Natural killer cell treated with Interleukin-12 subunit alpha and Interleukin-12 subunit beta and Interleukin-15 and Interleukin-18, amount 100 ng/mL, for 72 hours (primary cell): ENCODE results near the gene STN1. TPM values are rescaled to one million over a fixed set of nuclear protein-coding genes. Genes with fewer than 3 reads are reported as not detected.

ENCODE experiments used
- ATAC-seq, 2 donors: fragments of 150-1000 bp; cut with Tn5 transposase in 1 of 2; sonication (Bioruptor Pico), chemical (Tn5 transposase) in 1 of 2; 2 replicates each; pipeline ENCODE4 v1.10.0; 2021
- DNase-seq: peaks from one replicate; pipeline ENCODE4 v3.0.0; 2022; ENCODE audit warnings: low spot score
- H3K27ac Mint-ChIP-seq, 2 donors: 1 replicate in 1 of 2; 2 replicates in 1 of 2; pipeline ENCODE4 v1.8.0; 2022; ENCODE audit warnings: mixed read lengths in 2 of 2, mild to moderate bottlenecking in 1 of 2, moderate library complexity in 1 of 2
- H3K27me3 Mint-ChIP-seq, 2 donors: 1 replicate in 1 of 2; 2 replicates in 1 of 2; pipeline ENCODE4 v1.8.0; 2022; ENCODE audit warnings: mixed read lengths in 2 of 2
- H3K36me3 Mint-ChIP-seq: one replicate; pipeline ENCODE4 v1.8.0; 2022; ENCODE audit warnings: mixed read lengths
- H3K4me1 Mint-ChIP-seq, 2 donors: 1 replicate in 1 of 2; 2 replicates in 1 of 2; pipeline ENCODE4 v1.8.0; 2022; ENCODE audit warnings: low read depth in 2 of 2, mixed read lengths in 2 of 2, mild to moderate bottlenecking in 1 of 2
- H3K4me3 Mint-ChIP-seq: one replicate; pipeline ENCODE4 v1.8.0; 2022; ENCODE audit warnings: mixed read lengths
- H3K9me3 Mint-ChIP-seq: 2 replicates; pipeline ENCODE4 v1.8.0; 2022; ENCODE audit warnings: mixed read lengths
- total RNA-seq, 2 donors: library from RNA; stranded (reverse); gene quantifications; one replicate each; pipeline ENCODE4 v1.2.3, GENCODE V29; 2022

STN1 gene
- total RNA-seq, 2 donors from 2014 or later = 11.4 to 14.5 TPM

GRCh38 chr10:103896225-103896624 lies 21.8 kb downstream of the STN1 start:
- Mint-ChIP-seq H3K4me1 (peaks cover 28 to 41% of the 10 kb centered on the region in 2 donors), H3K4me3 (no peak overlapping the region), H3K27me3 (no peaks in the 10 kb centered on the region), H3K9me3 (no peaks in the 10 kb centered on the region), H3K27ac (peak overlapping the region; percentile 93 to 95), H3K36me3 (peaks cover 9% of the 10 kb centered on the region)
- ATAC-seq = no peak
- DNase-seq = no peak

- peak in 1 of 2 donors; percentile 70 for ATAC-seq
- Mint-ChIP-seq H3K27ac (peak overlapping the region; percentile 93 to 95), H3K9me3 (no peaks in the 10 kb centered on the region), H3K4me3 (peak overlapping the region; percentile 40), H3K36me3 (peaks cover 9% of the 10 kb centered on the region), H3K27me3 (no peaks in the 10 kb centered on the region), H3K4me1 (peaks cover 22 to 35% of the 10 kb centered on the region in 2 donors)
- DNase-seq = no peak
These were observed 22.4 kb downstream of the STN1 start for GRCh38 chr10:103895411-103896186.

- peaks cover 23 to 34% of the 10 kb centered on the region in 2 donors for H3K4me1 Mint-ChIP-seq
These were observed 23.5 kb downstream of the STN1 start for GRCh38 chr10:103894441-103894864.

GRCh38 chr10:103893817-103894216 lies 24.2 kb downstream of the STN1 start:
- no peak for DNase-seq
- Mint-ChIP-seq H3K4me3 (no peak overlapping the region), H3K4me1 (peaks cover 27 to 37% of the 10 kb centered on the region in 2 donors), H3K36me3 (peaks cover 4% of the 10 kb centered on the region), H3K9me3 (no peaks in the 10 kb centered on the region), H3K27me3 (no peaks in the 10 kb centered on the region), H3K27ac (peak overlapping the region; percentile 93 to 95)
- ATAC-seq = no peak

More at GRCh38 chr10:103894441-103894864, 23.5 kb downstream of the STN1 start:
- Mint-ChIP-seq H3K27ac (peak overlapping the region; percentile 93 to 95), H3K9me3 (no peaks in the 10 kb centered on the region), H3K36me3 (peaks cover 4% of the 10 kb centered on the region), H3K4me3 (peak overlapping the region; percentile 40), H3K27me3 (no peaks in the 10 kb centered on the region)
- DNase-seq (no peak), ATAC-seq (no peak)

- no peak for DNase-seq
- peaks cover 31 to 43% of the 10 kb centered on the region in 2 donors for H3K4me1 Mint-ChIP-seq
- H3K36me3 Mint-ChIP-seq = no peaks in the 10 kb centered on the region
- no peaks in the 10 kb centered on the region for H3K27me3 Mint-ChIP-seq
- ATAC-seq = no peak
- no peak overlapping the region for H3K4me3 Mint-ChIP-seq
- H3K9me3 Mint-ChIP-seq = no peaks in the 10 kb centered on the region
- H3K27ac Mint-ChIP-seq = no peak overlapping the region
These were observed 25.8 kb downstream of the STN1 start for GRCh38 chr10:103892181-103892580.

GRCh38 chr10:103890688-103891087 lies 27.3 kb downstream of the STN1 start:
- ATAC-seq = no peak
- H3K4me3 Mint-ChIP-seq = no peak overlapping the region
- no peaks in the 10 kb centered on the region for H3K36me3 Mint-ChIP-seq
- no peaks in the 10 kb centered on the region for H3K9me3 Mint-ChIP-seq
- H3K27ac Mint-ChIP-seq = peak overlapping the region; percentile 64 to 84
- no peaks in the 10 kb centered on the region for H3K27me3 Mint-ChIP-seq
- H3K4me1 Mint-ChIP-seq = peaks cover 23 to 36% of the 10 kb centered on the region in 2 donors
- no peak for DNase-seq

- Mint-ChIP-seq H3K4me3 (no peak overlapping the region), H3K4me1 (peaks cover 19 to 31% of the 10 kb centered on the region in 2 donors)
These were observed 27.8 kb downstream of the STN1 start for GRCh38 chr10:103890194-103890658.

GRCh38 chr10:103889121-103889720 lies 28.8 kb downstream of the STN1 start:
- no peak overlapping the region for H3K4me3 Mint-ChIP-seq

More at GRCh38 chr10:103890194-103890658, 27.8 kb downstream of the STN1 start:
- no peak for DNase-seq
- ATAC-seq = peak in 1 of 2 donors; percentile 38
- Mint-ChIP-seq H3K36me3 (no peaks in the 10 kb centered on the region), H3K27me3 (no peaks in the 10 kb centered on the region), H3K27ac (peak overlapping the region; percentile 64 to 84), H3K9me3 (no peaks in the 10 kb centered on the region)

GRCh38 chr10:103888113-103888841 lies 29.7 kb downstream of the STN1 start:
- Mint-ChIP-seq H3K4me1 (peaks cover 10 to 16% of the 10 kb centered on the region in 2 donors), H3K36me3 (no peaks in the 10 kb centered on the region), H3K4me3 (no peak overlapping the region), H3K9me3 (no peaks in the 10 kb centered on the region), H3K27ac (peak overlapping the region; percentile 64 to 84), H3K27me3 (no peaks in the 10 kb centered on the region)
- peak; percentile 67 to 74 for ATAC-seq
- no peak for DNase-seq

More at GRCh38 chr10:103889121-103889720, 28.8 kb downstream of the STN1 start:
- no peaks in the 10 kb centered on the region for H3K27me3 Mint-ChIP-seq
- H3K36me3 Mint-ChIP-seq = no peaks in the 10 kb centered on the region
- H3K4me1 Mint-ChIP-seq = peaks cover 10 to 21% of the 10 kb centered on the region in 2 donors
- ATAC-seq (no peak), DNase-seq (no peak)
- peak overlapping the region; percentile 64 to 84 for H3K27ac Mint-ChIP-seq
- no peaks in the 10 kb centered on the region for H3K9me3 Mint-ChIP-seq

- H3K4me3 Mint-ChIP-seq = no peak overlapping the region
- peaks cover 10 to 16% of the 10 kb centered on the region in 2 donors for H3K4me1 Mint-ChIP-seq
- ATAC-seq = no peak
- H3K27me3 Mint-ChIP-seq = no peaks in the 10 kb centered on the region
- no peaks in the 10 kb centered on the region for H3K9me3 Mint-ChIP-seq
- no peak for DNase-seq
- no peak overlapping the region for H3K27ac Mint-ChIP-seq
- H3K36me3 Mint-ChIP-seq = no peaks in the 10 kb centered on the region
These were observed 32.4 kb downstream of the STN1 start for GRCh38 chr10:103885617-103886016.

- Mint-ChIP-seq H3K4me3 (no peak overlapping the region), H3K36me3 (no peaks in the 10 kb centered on the region), H3K27me3 (no peaks in the 10 kb centered on the region), H3K27ac (no peak overlapping the region), H3K9me3 (no peaks in the 10 kb centered on the region), H3K4me1 (peaks cover 8 to 11% of the 10 kb centered on the region in 2 donors)
- no peak for DNase-seq
- no peak for ATAC-seq
These were observed 33.3 kb downstream of the STN1 start for GRCh38 chr10:103884681-103885139.

- Mint-ChIP-seq H3K27me3 (no peaks in the 10 kb centered on the region), H3K4me1 (peaks cover 0 to 3% of the 10 kb centered on the region in 2 donors), H3K27ac (no peak overlapping the region), H3K9me3 (no peaks in the 10 kb centered on the region), H3K36me3 (peaks cover 10% of the 10 kb centered on the region), H3K4me3 (no peak overlapping the region)
- DNase-seq (no peak), ATAC-seq (no peak)
These were observed 35.5 kb downstream of the STN1 start for GRCh38 chr10:103882285-103883007.
